Natural killer cell (primary cell): ENCODE measurements around the gene PEX11A. TPM values are rescaled to one million over a fixed set of nuclear protein-coding genes. Genes with fewer than 3 reads are reported as not detected.

Experiments
- total RNA-seq, 4 donors: library from RNA; stranded (reverse); fragments of 120-200 nt in 1 of 4; gene quantifications; one replicate each; pipeline versions ENCODE4 v1.2.3 to v1.2.4, GENCODE V29; 2013 to 2022

Gene PEX11A
- total RNA-seq, 3 donors from 2014 or later (not counting 1 experiment from before 2014, with no cell fraction given): 2.0 to 3.1 (median 3.1) TPM

Other genes with a start within 250 kb of the PEX11A start
- not detected for gene RHCG, start 194.2 kb downstream of the PEX11A start, total RNA-seq
- gene TICRR, start 115.3 kb downstream of the PEX11A start, total RNA-seq: under 1 TPM; 0.13 to 0.59 (median 0.14) TPM
- 1 to 10 TPM in 2 of 3 donors, under 1 TPM in 1; 0.93 to 3.6 (median 1.6) TPM for gene KIF7, start 35.3 kb downstream of the PEX11A start, total RNA-seq
- gene PLIN1, start 11.4 kb downstream of the PEX11A start, total RNA-seq: under 1 TPM; 0.40 to 0.75 (median 0.66) TPM
- gene WDR93, start 57 bp upstream of the PEX11A start, total RNA-seq: under 1 TPM in 2 of 3 donors, not detected in 1; 0.25 to 0.38 TPM
- 1 to 10 TPM in 2 of 3 donors, under 1 TPM in 1; 0.45 to 2.9 (median 2.5) TPM for gene MESP1, start 60.5 kb upstream of the PEX11A start, total RNA-seq
- not detected for gene MESP2, start 85.6 kb upstream of the PEX11A start, total RNA-seq
- 10 to 100 TPM in 2 of 3 donors, 1 to 10 TPM in 1; 1.6 to 33.9 (median 10.9) TPM for gene ANPEP, start 124.1 kb upstream of the PEX11A start, total RNA-seq
- gene AP3S2, start 203.2 kb upstream of the PEX11A start, total RNA-seq: 10 to 100 TPM; 28.4 to 38.2 (median 36.8) TPM
- gene ARPIN, start 222.2 kb upstream of the PEX11A start, total RNA-seq: 1 to 10 TPM in 1 of 3 donors, under 1 TPM in 2; 0.23 to 5.5 (median 0.38) TPM